Osteocyte (in vitro differentiated cells): ENCODE data around the gene CD1E. TPM values are rescaled to one million over a fixed set of nuclear protein-coding genes. Genes with fewer than 3 reads are reported as not detected.
"Not testable (repeated sequence)": the region's sequence is repeated elsewhere in the genome, so short reads cannot be mapped to it uniquely, and the experiment has no call there.

ENCODE experiments used
- DNase-seq: peaks from one replicate; pipeline ENCODE4 v3.0.0; 2021; ENCODE audit warnings: mixed read lengths; ENCODE audit not compliant: unreplicated experiment; ENCODE audit errors: extremely low spot score
- H3K27ac Mint-ChIP-seq: one replicate; pipeline ENCODE4 v1.8.0; 2021; ENCODE audit warnings: mild to moderate bottlenecking, mixed read lengths; ENCODE audit not compliant: unreplicated experiment
- H3K27me3 Mint-ChIP-seq: one replicate; pipeline ENCODE4 v1.8.0; 2021; ENCODE audit warnings: mixed read lengths; ENCODE audit not compliant: unreplicated experiment
- H3K36me3 Mint-ChIP-seq: one replicate; pipeline ENCODE4 v1.8.0; 2021; ENCODE audit warnings: mixed read lengths; ENCODE audit not compliant: unreplicated experiment
- H3K4me1 Mint-ChIP-seq: one replicate; pipeline ENCODE4 v1.8.0; 2021; ENCODE audit warnings: mixed read lengths; ENCODE audit not compliant: unreplicated experiment
- H3K4me3 Mint-ChIP-seq: one replicate; pipeline ENCODE4 v1.8.0; 2021; ENCODE audit warnings: mild to moderate bottlenecking, moderate library complexity, mixed read lengths; ENCODE audit not compliant: unreplicated experiment
- H3K9me3 Mint-ChIP-seq: one replicate; pipeline ENCODE4 v1.8.0; 2021; ENCODE audit warnings: mixed read lengths; ENCODE audit not compliant: unreplicated experiment
- CTCF ChIP-seq: fragments of 200-600 bp; sonication (generic); IDR thresholded peaks from 2 replicates; pipeline ENCODE4 v1.5.0; 2021; ENCODE audit warnings: antibody characterized with exemption, mild to moderate bottlenecking, moderate library complexity
- total RNA-seq: library from RNA; stranded (reverse); gene quantifications from 2 replicates; pipeline ENCODE4 v1.2.1, GENCODE V29; 2021

The CD1E gene
- total RNA-seq, 1 donor from 2014 or later = not detected

GRCh38 chr1:158331106-158331425, 22.6 kb upstream of the CD1E start:
- H3K27ac Mint-ChIP-seq = no peak overlapping the region
- H3K4me1 Mint-ChIP-seq = no peaks in the 10 kb centered on the region
- TF ChIP-seq CTCF = no peak
- no peaks in the 10 kb centered on the region for H3K36me3 Mint-ChIP-seq
- no peak overlapping the region for H3K4me3 Mint-ChIP-seq
- H3K27me3 Mint-ChIP-seq = no peaks in the 10 kb centered on the region
- no peak for DNase-seq
- H3K9me3 Mint-ChIP-seq = no peaks in the 10 kb centered on the region

- no peaks in the 10 kb centered on the region for H3K36me3 Mint-ChIP-seq
- no peak within 1 kb of the TSS for H3K4me3 Mint-ChIP-seq
- no peak for TF ChIP-seq CTCF
- no peak for DNase-seq
- no peak within 1 kb of the TSS for H3K27ac Mint-ChIP-seq
- no peaks in the 10 kb centered on the region for H3K27me3 Mint-ChIP-seq
- H3K4me1 Mint-ChIP-seq = no peaks in the 10 kb centered on the region
- H3K9me3 Mint-ChIP-seq = no peaks in the 10 kb centered on the region
These were observed 22.1 kb upstream of the CD1E start, which contains the start of gene CD1B for GRCh38 chr1:158331481-158332150. Gene CD1B (minus strand): TSS chr1:158331531. CDS start chr1:158331423, 108 bp downstream.

GRCh38 chr1:158333405-158334155, 20.1 kb upstream of the CD1E start:
- no peak for TF ChIP-seq CTCF
- no peaks in the 10 kb centered on the region for H3K9me3 Mint-ChIP-seq
- no peak overlapping the region for H3K27ac Mint-ChIP-seq

GRCh38 chr1:158334526-158335212, 19.0 kb upstream of the CD1E start:
- no peaks in the 10 kb centered on the region for H3K36me3 Mint-ChIP-seq
- H3K9me3 Mint-ChIP-seq = peaks cover 5% of the 10 kb centered on the region
- no peak overlapping the region for H3K27ac Mint-ChIP-seq
- no peak for DNase-seq
- no peak overlapping the region for H3K4me3 Mint-ChIP-seq
- TF ChIP-seq CTCF = no peak
- no peaks in the 10 kb centered on the region for H3K4me1 Mint-ChIP-seq
- H3K27me3 Mint-ChIP-seq = no peaks in the 10 kb centered on the region

More at GRCh38 chr1:158333405-158334155, 20.1 kb upstream of the CD1E start:
- no peak for DNase-seq
- H3K4me1 Mint-ChIP-seq = no peaks in the 10 kb centered on the region
- no peaks in the 10 kb centered on the region for H3K36me3 Mint-ChIP-seq
- no peaks in the 10 kb centered on the region for H3K27me3 Mint-ChIP-seq
- H3K4me3 Mint-ChIP-seq = no peak overlapping the region

- no peaks in the 10 kb centered on the region for H3K36me3 Mint-ChIP-seq
- no peak for TF ChIP-seq CTCF
- H3K27me3 Mint-ChIP-seq = no peaks in the 10 kb centered on the region
- no peak overlapping the region for H3K27ac Mint-ChIP-seq
- no peaks in the 10 kb centered on the region for H3K4me1 Mint-ChIP-seq
- DNase-seq = no peak
- no peak overlapping the region for H3K4me3 Mint-ChIP-seq
- peaks cover 5% of the 10 kb centered on the region for H3K9me3 Mint-ChIP-seq
These were observed 18.5 kb upstream of the CD1E start for GRCh38 chr1:158335213-158335532.

GRCh38 chr1:158336413-158336812, 17.3 kb upstream of the CD1E start:
- H3K27ac Mint-ChIP-seq, DNase-seq, H3K4me3 Mint-ChIP-seq, H3K36me3 Mint-ChIP-seq, H3K4me1 Mint-ChIP-seq, H3K27me3 Mint-ChIP-seq: not testable (repeated sequence)
- peaks cover 10% of the 10 kb centered on the region for H3K9me3 Mint-ChIP-seq

GRCh38 chr1:158348946-158349345, 4.7 kb upstream of the CD1E start:
- H3K27ac Mint-ChIP-seq, DNase-seq, H3K27me3 Mint-ChIP-seq, H3K4me3 Mint-ChIP-seq, H3K9me3 Mint-ChIP-seq, H3K4me1 Mint-ChIP-seq, H3K36me3 Mint-ChIP-seq: not testable (repeated sequence)
